HepG2 (cell line): ENCODE data around the gene FARSB. TPM values are rescaled to one million over a fixed set of nuclear protein-coding genes. Genes with fewer than 3 reads are reported as not detected.

Source experiments
- ATAC-seq: fragments of 200-7000 bp; cut with Tn5 transposase; 3 replicates; pipeline ENCODE4 v1.9.1; 2020; ENCODE audit warnings: mild to moderate bottlenecking, moderate library complexity
- BruUV-seq: library from RNA; stranded (reverse); fragments of 400-500 nt; replicated peaks from 2 replicates; lab custom pipeline; 2021; lab: Mats Ljungman, UMichigan
- CTCF ChIA-PET: fragments of 300-600 bp; formaldehyde crosslinking; extraction: SDS; loops from one replicate; lab custom pipeline; 2021; ENCODE audit warnings: low total read pairs, inconsistent platforms, low intra/inter-chr PET ratio; lab: Yijun Ruan, JAX
- POLR2A ChIA-PET: fragments of 350-600 bp; sonication (Branson Sonifier 250); formaldehyde crosslinking; loops from one replicate; lab custom pipeline; 2020; ENCODE audit warnings: antibody characterized with exemption, inconsistent platforms; lab: Yijun Ruan, JAX
- DNase-seq: peaks from one replicate; pipeline ENCODE4 v3.0.0-alpha.2; 2015; ENCODE audit warnings: low spot score
- FAIRE-seq: peaks from 3 replicates; lab custom pipeline; 2011; peaks lifted over from hg19 to GRCh38; lab: Jason Lieb, UNC
- H2AFZ ChIP-seq: one replicate; pipeline ENCODE4 v1.6.1; 2011; ENCODE audit warnings: low read length, inconsistent platforms
- H3K27ac ChIP-seq: fragments of 300-600 bp; 3 replicates; pipeline ENCODE4 v1.8.0; 2011; ENCODE audit warnings: mixed run types, mild to moderate bottlenecking, mixed read lengths, low read length, inconsistent platforms; ENCODE audit not compliant: insufficient read depth; ENCODE audit errors: extremely low read length
- H3K27me3 ChIP-seq, 2 experiments: fragments of 200-600 bp in 1 of 2; 2 replicates in 1 of 2; 3 replicates in 1 of 2; pipeline versions ENCODE4 v1.6.0 to v1.8.0; 2011; ENCODE audit warnings: low read length in 2 of 2, mild to moderate bottlenecking in 2 of 2, moderate library complexity in 2 of 2, inconsistent platforms in 1 of 2; ENCODE audit not compliant: insufficient read depth in 2 of 2, control insufficient read depth in 1 of 2
- H3K36me3 ChIP-seq, 2 experiments: fragments of 200-600 bp in 1 of 2; replicated peaks in 1 of 2; 2 replicates in 1 of 2; 3 replicates in 1 of 2; pipeline versions ENCODE4 v1.5.1 to v1.8.0; 2011; ENCODE audit warnings: low read length in 2 of 2, inconsistent platforms in 1 of 2; ENCODE audit not compliant: insufficient read depth in 2 of 2, control insufficient read depth in 1 of 2
- H3K4me1 ChIP-seq: 2 replicates; pipeline ENCODE4 v1.5.1; 2012; ENCODE audit warnings: low read length, inconsistent platforms; ENCODE audit not compliant: insufficient read depth
- H3K4me2 ChIP-seq: 2 replicates; pipeline ENCODE4 v1.6.0; 2011; ENCODE audit warnings: low read depth, low read length, inconsistent platforms
- H3K4me3 ChIP-seq, 3 experiments: fragments of 200-600 bp in 1 of 3; sonication (generic), shearing (Covaris generic) in 1 of 3; replicated peaks in 1 of 3; 2 replicates each; pipeline ENCODE4 v1.5.1; 2011 to 2016; ENCODE audit warnings: low read length in 3 of 3, inconsistent platforms in 2 of 3, low read depth in 2 of 3, mild to moderate bottlenecking in 2 of 3, control low read depth in 1 of 3, mixed read lengths in 1 of 3; ENCODE audit not compliant: insufficient read depth in 1 of 3
- H3K79me2 ChIP-seq: one replicate; pipeline ENCODE4 v1.6.1; 2011; ENCODE audit warnings: low read length, inconsistent platforms; ENCODE audit not compliant: insufficient read depth
- H3K9ac ChIP-seq: 2 replicates; pipeline ENCODE4 v1.6.0; 2011; ENCODE audit warnings: mild to moderate bottlenecking, low read depth, low read length, inconsistent platforms; ENCODE audit not compliant: insufficient read depth
- H3K9me3 ChIP-seq: 2 replicates; pipeline ENCODE4 v1.5.1; 2012; ENCODE audit warnings: mild to moderate bottlenecking, low read length
- H4K20me1 ChIP-seq: 2 replicates; pipeline ENCODE4 v1.6.0; 2011; ENCODE audit warnings: inconsistent platforms, mild to moderate bottlenecking, low read length, moderate library complexity; ENCODE audit not compliant: insufficient read depth
- HMG20A ChIP-seq: IDR thresholded peaks from 2 replicates; pipeline ENCODE4 v1.6.1; 2016; ENCODE audit warnings: borderline replicate concordance
- PCBP1 ChIP-seq: fragments of 200-400 bp; formaldehyde crosslinking; IDR thresholded peaks from 2 replicates; pipeline ENCODE4 v1.6.1; 2017; ENCODE audit warnings: mild to moderate bottlenecking, low read depth, low read length, borderline replicate concordance
- TOPORS ChIP-seq: sonication (generic); formaldehyde crosslinking; IDR thresholded peaks from 2 replicates; pipeline ENCODE4 v1.8.0; 2023; ENCODE audit warnings: mild to moderate bottlenecking, missing genetic modification reagents
- ZFP82 ChIP-seq: sonication (generic); formaldehyde crosslinking; IDR thresholded peaks from 2 replicates; pipeline ENCODE4 v1.5.1; 2020; ENCODE audit warnings: mild to moderate bottlenecking, missing genetic modification reagents, borderline replicate concordance
- ZNF556 ChIP-seq: sonication (generic); formaldehyde crosslinking; IDR thresholded peaks from 2 replicates; pipeline ENCODE4 v1.4.0; 2020; ENCODE audit warnings: mild to moderate bottlenecking, missing genetic modification reagents, borderline replicate concordance
- WGBS: methylation state at CpG from one replicate; pipeline ENCODE4 v1.1.6; 2017; ENCODE audit warnings: low lambda C conversion rate; 5-methylcytosine and 5-hydroxymethylcytosine counted together
- in situ Hi-C: cut with HindIII; loops from 2 replicates; pipeline ENCODE4 v1.10.0; 2017; ENCODE audit warnings: low pct_unique_long_range_greater_than_20kb; ENCODE audit not compliant: extremely low pct_ligation_motif_present
- intact Hi-C: fragments of 100-400 bp; cut with micrococcal nuclease; formaldehyde crosslinking; loops from one replicate; pipeline ENCODE4 v1.10.0; 2022; ENCODE audit not compliant: unreplicated experiment
- polyA plus RNA-seq, 8 experiments: library from polyadenylated mRNA; depleted of rRNA in 3 of 8; stranded (reverse) in 7 of 8; unstranded in 1 of 8; fragments of >200 nt; fragmentation: Illumina TruSeq in 4 of 8; extraction: Trizol in 4 of 8; gene quantifications; 2 replicates each; pipeline versions ENCODE4 v1.2.1 to v1.2.3, GENCODE V29; 2011 to 2016; ENCODE audit warnings: low read depth in 4 of 8, missing spikeins in 1 of 8, mixed read lengths in 1 of 8; ENCODE audit not compliant: insufficient read depth in 1 of 8
- total RNA-seq, 5 experiments: library from RNA; depleted of rRNA; stranded (reverse); fragments of >200 nt; fragmentation: Illumina TruSeq; extraction: Trizol; gene quantifications; 2 replicates each; pipeline ENCODE4 v1.2.3, GENCODE V29; 2016; ENCODE audit warnings: low read depth in 1 of 5
- TF ChIP-seq, protein P1 (sequence below): sonication (generic); formaldehyde crosslinking; IDR thresholded peaks from 2 replicates; pipeline ENCODE4 v1.4.0; 2020; ENCODE audit warnings: missing genetic modification reagents, borderline replicate concordance
- TF ChIP-seq, protein P2 (sequence below): IDR thresholded peaks from 2 replicates; pipeline ENCODE4 v1.6.1; 2012; ENCODE audit warnings: inconsistent platforms

FARSB gene
- total and polyA plus RNA-seq, 2 of the 13 experiments (the other 11 are each of a cell fraction or from before 2014, with no cell fraction given), result 23.3 to 45.9 TPM

DNA sequence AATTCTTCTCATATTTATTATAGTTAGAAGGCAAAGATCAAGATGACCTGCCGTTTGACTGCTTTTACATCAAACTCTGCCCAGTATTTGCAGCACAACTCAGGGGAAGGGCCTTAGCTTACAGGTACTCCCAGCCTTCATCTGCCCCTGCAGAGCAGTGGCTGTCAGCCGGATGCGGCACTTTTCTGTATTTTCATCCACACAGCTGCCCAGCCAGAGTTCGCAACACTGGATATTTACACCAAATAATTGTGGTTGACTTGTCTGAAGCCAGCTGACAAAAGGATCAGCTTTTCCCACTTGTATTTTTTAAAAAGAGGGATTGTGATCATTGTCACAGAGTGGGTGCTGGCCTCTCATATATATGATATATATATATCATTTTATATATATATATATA is 94.7 kb downstream of the FARSB start:
- no peak overlapping the region for H3K27ac ChIP-seq
- no peaks in the 10 kb centered on the region for H3K36me3 ChIP-seq
- no peak overlapping the region for H3K9ac ChIP-seq
- no peak for TF ChIP-seq ZFP82 (CRISPR knock-in tag)
- TF ChIP-seq, protein P1, sequence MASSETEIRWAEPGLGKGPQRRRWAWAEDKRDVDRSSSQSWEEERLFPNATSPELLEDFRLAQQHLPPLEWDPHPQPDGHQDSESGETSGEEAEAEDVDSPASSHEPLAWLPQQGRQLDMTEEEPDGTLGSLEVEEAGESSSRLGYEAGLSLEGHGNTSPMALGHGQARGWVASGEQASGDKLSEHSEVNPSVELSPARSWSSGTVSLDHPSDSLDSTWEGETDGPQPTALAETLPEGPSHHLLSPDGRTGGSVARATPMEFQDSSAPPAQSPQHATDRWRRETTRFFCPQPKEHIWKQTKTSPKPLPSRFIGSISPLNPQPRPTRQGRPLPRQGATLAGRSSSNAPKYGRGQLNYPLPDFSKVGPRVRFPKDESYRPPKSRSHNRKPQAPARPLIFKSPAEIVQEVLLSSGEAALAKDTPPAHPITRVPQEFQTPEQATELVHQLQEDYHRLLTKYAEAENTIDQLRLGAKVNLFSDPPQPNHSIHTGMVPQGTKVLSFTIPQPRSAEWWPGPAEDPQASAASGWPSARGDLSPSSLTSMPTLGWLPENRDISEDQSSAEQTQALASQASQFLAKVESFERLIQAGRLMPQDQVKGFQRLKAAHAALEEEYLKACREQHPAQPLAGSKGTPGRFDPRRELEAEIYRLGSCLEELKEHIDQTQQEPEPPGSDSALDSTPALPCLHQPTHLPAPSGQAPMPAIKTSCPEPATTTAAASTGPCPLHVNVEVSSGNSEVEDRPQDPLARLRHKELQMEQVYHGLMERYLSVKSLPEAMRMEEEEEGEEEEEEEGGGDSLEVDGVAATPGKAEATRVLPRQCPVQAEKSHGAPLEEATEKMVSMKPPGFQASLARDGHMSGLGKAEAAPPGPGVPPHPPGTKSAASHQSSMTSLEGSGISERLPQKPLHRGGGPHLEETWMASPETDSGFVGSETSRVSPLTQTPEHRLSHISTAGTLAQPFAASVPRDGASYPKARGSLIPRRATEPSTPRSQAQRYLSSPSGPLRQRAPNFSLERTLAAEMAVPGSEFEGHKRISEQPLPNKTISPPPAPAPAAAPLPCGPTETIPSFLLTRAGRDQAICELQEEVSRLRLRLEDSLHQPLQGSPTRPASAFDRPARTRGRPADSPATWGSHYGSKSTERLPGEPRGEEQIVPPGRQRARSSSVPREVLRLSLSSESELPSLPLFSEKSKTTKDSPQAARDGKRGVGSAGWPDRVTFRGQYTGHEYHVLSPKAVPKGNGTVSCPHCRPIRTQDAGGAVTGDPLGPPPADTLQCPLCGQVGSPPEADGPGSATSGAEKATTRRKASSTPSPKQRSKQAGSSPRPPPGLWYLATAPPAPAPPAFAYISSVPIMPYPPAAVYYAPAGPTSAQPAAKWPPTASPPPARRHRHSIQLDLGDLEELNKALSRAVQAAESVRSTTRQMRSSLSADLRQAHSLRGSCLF, result no peak
- no peak for TF ChIP-seq HMG20A (CRISPR knock-in tag)
- TF ChIP-seq ZNF556 (CRISPR knock-in tag), result no peak
- no peak for TF ChIP-seq TOPORS (CRISPR knock-in tag)
- TF ChIP-seq, protein P2, sequence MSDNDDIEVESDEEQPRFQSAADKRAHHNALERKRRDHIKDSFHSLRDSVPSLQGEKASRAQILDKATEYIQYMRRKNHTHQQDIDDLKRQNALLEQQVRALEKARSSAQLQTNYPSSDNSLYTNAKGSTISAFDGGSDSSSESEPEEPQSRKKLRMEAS, result no peak
- TF ChIP-seq PCBP1, result no peak
- no peak overlapping the region for H3K4me3 ChIP-seq
- DNase-seq, result no peak
- H4K20me1 ChIP-seq, result no peaks in the 10 kb centered on the region
- ChIA-PET POLR2A (no interaction called here), CTCF (interaction anchor here (1.3 kb wide), 1 partner anchor 504 kb away, joined by 6 read pairs; no protein-coding TSS in a partner anchor)
- FAIRE-seq, result no peak
- BruUV-seq, result no TSS peak
- ATAC-seq, result no peak
- no peak overlapping the region for H3K4me2 ChIP-seq
- in situ Hi-C loops, result loop anchor here (5.0 kb wide), 2 partner anchors 249 to 509 kb away; no protein-coding TSS in a partner anchor
- 80% methylated on average over 4 of the region's 4 CpGs for WGBS
- no peak overlapping the region for H2AFZ ChIP-seq
- no peaks in the 10 kb centered on the region for H3K27me3 ChIP-seq
- intact Hi-C loops, result loop anchor here (1.0 kb wide), 1 partner anchor 504 kb away; no protein-coding TSS in a partner anchor
- H3K4me1 ChIP-seq, result no peaks in the 10 kb centered on the region
- no peaks in the 10 kb centered on the region for H3K79me2 ChIP-seq
- H3K9me3 ChIP-seq, result no peaks in the 10 kb centered on the region
